H1 (cell line): ENCODE data around the gene SLC22A14. TPM values are rescaled to one million over a fixed set of nuclear protein-coding genes. Genes with fewer than 3 reads are reported as not detected.
A peak's percentile ranks its signal among the peaks of the same experiment; 100 is the strongest.

Experiments
- CTCF ChIA-PET: fragments of 300-600 bp; sonication (Branson Sonifier 250); formaldehyde crosslinking; loops from one replicate; lab custom pipeline; 2021; ENCODE audit not compliant: partially characterized antibody; lab: Charles Lee
- POLR2A ChIA-PET: fragments of 300-600 bp; sonication (Branson Sonifier 250); formaldehyde crosslinking; loops from one replicate; lab custom pipeline; 2021; ENCODE audit warnings: inconsistent platforms; ENCODE audit not compliant: partially characterized antibody; lab: Charles Lee
- DNase-seq, 2 experiments: peaks; one replicate each; pipeline versions ENCODE4 v3.0.0 to v3.0.0-alpha.2; 2010 to 2022; ENCODE audit warnings: low spot score in 2 of 2, low read depth in 1 of 2, mixed read lengths in 1 of 2
- FAIRE-seq: peaks from 2 replicates; lab custom pipeline; 2011; peaks lifted over from hg19 to GRCh38; lab: Jason Lieb, UNC
- H2AFZ ChIP-seq: 2 replicates; pipeline ENCODE4 v1.8.1; 2012; ENCODE audit warnings: low read length, inconsistent platforms
- H2AK5ac ChIP-seq: 2 replicates; pipeline ENCODE4 v1.6.1; 2013; ENCODE audit warnings: low read depth, low read length
- H2BK120ac ChIP-seq: replicated peaks from 2 replicates; pipeline ENCODE3; 2013; ENCODE audit warnings: low read depth, low read length, inconsistent platforms
- H2BK12ac ChIP-seq: 2 replicates; pipeline ENCODE4 v1.6.1; 2013; ENCODE audit warnings: low read depth, low read length
- H2BK15ac ChIP-seq: 2 replicates; pipeline ENCODE4 v1.6.1; 2013; ENCODE audit warnings: low read length
- H2BK20ac ChIP-seq: 2 replicates; pipeline ENCODE4 v1.6.1; 2013; ENCODE audit warnings: low read length
- H2BK5ac ChIP-seq: 2 replicates; pipeline ENCODE4 v1.6.1; 2013; ENCODE audit warnings: low read depth, low read length
- H3K14ac ChIP-seq: 2 replicates; pipeline ENCODE4 v1.6.1; 2013; ENCODE audit warnings: inconsistent platforms; ENCODE audit not compliant: insufficient read length
- H3K18ac ChIP-seq: 2 replicates; pipeline ENCODE4 v1.6.1; 2013; ENCODE audit warnings: low read length; ENCODE audit errors: extremely low read depth
- H3K23ac ChIP-seq: 2 replicates; pipeline ENCODE4 v1.6.1; 2013; ENCODE audit warnings: inconsistent platforms; ENCODE audit not compliant: insufficient read length
- H3K23me2 ChIP-seq: 2 replicates; pipeline ENCODE4 v1.6.1; 2013; ENCODE audit warnings: low read depth, low read length
- H3K27ac ChIP-seq: 2 replicates; pipeline ENCODE4 v1.6.1; 2011; ENCODE audit warnings: low read depth, low read length, inconsistent platforms
- H3K27me3 ChIP-seq, 4 experiments: replicated peaks in 1 of 4; 1 replicate in 1 of 4; 2 replicates in 3 of 4; pipeline versions ENCODE4 v1.6.1 to v1.8.1; 2011 to 2013; ENCODE audit warnings: low read length in 3 of 4, mild to moderate bottlenecking in 3 of 4, inconsistent platforms in 2 of 4, mixed read lengths in 2 of 4, moderate library complexity in 1 of 4; ENCODE audit not compliant: control insufficient read depth in 3 of 4, insufficient read depth in 3 of 4; ENCODE audit errors: extremely low read depth in 1 of 4
- H3K36me3 ChIP-seq, 4 experiments: 2 replicates each; pipeline versions ENCODE4 v1.6.1 to v1.8.1; 2011 to 2013; ENCODE audit warnings: mild to moderate bottlenecking in 4 of 4, low read length in 3 of 4, moderate library complexity in 2 of 4, control low read depth in 1 of 4, inconsistent platforms in 1 of 4; ENCODE audit not compliant: insufficient read depth in 4 of 4, control insufficient read depth in 2 of 4
- H3K4ac ChIP-seq: replicated peaks from 2 replicates; pipeline ENCODE3; 2013; ENCODE audit warnings: low read length, low read depth, mixed read lengths, inconsistent platforms; ENCODE audit not compliant: insufficient read length
- H3K4me1 ChIP-seq, 4 experiments: replicated peaks in 1 of 4; 1 replicate in 1 of 4; 2 replicates in 3 of 4; pipeline versions ENCODE4 v1.6.1 to v1.8.1; 2011 to 2013; ENCODE audit warnings: low read length in 3 of 4, inconsistent platforms in 2 of 4, mixed read lengths in 1 of 4; ENCODE audit not compliant: insufficient read depth in 4 of 4, control insufficient read depth in 3 of 4
- H3K4me2 ChIP-seq, 2 experiments: 2 replicates each; pipeline versions ENCODE4 v1.6.1 to v1.8.1; 2011 to 2013; ENCODE audit warnings: low read depth in 2 of 2, low read length in 2 of 2, control low read depth in 1 of 2, inconsistent platforms in 1 of 2, mild to moderate bottlenecking in 1 of 2; ENCODE audit not compliant: insufficient read depth in 1 of 2
- H3K4me3 ChIP-seq, 4 experiments: fragments of 200-600, 300-600 bp in 1 of 4; sonication (generic), shearing (Covaris generic), sonication (Bioruptor Twin) in 1 of 4; 2 replicates each; pipeline versions ENCODE4 v1.5.1 to v1.8.1; 2011 to 2016; ENCODE audit warnings: low read length in 4 of 4, low read depth in 3 of 4, control low read depth in 2 of 4, inconsistent platforms in 2 of 4, mild to moderate bottlenecking in 2 of 4, mixed read lengths in 1 of 4, moderate library complexity in 1 of 4; ENCODE audit not compliant: insufficient read depth in 2 of 4; ENCODE audit errors: extremely low read depth in 1 of 4
- H3K56ac ChIP-seq: replicated peaks from 2 replicates; pipeline ENCODE3; 2013; ENCODE audit warnings: low read depth, mild to moderate bottlenecking, mixed read lengths, low read length, inconsistent platforms; ENCODE audit not compliant: insufficient read length
- H3K79me1 ChIP-seq: 2 replicates; pipeline ENCODE4 v1.6.1; 2013; ENCODE audit warnings: low read depth, low read length, control low read depth
- H3K79me2 ChIP-seq, 2 experiments: 2 replicates each; pipeline versions ENCODE4 v1.6.1 to v1.8.1; 2012 to 2013; ENCODE audit warnings: low read length in 2 of 2, mild to moderate bottlenecking in 2 of 2, inconsistent platforms in 1 of 2; ENCODE audit not compliant: insufficient read depth in 2 of 2, control insufficient read depth in 1 of 2
- H3K9ac ChIP-seq, 4 experiments: replicated peaks in 1 of 4; 1 replicate in 1 of 4; 2 replicates in 3 of 4; pipeline versions ENCODE4 v1.6.1 to v1.8.1; 2011 to 2013; ENCODE audit warnings: low read depth in 3 of 4, low read length in 3 of 4, control low read depth in 2 of 4, mild to moderate bottlenecking in 2 of 4, moderate library complexity in 2 of 4, inconsistent platforms in 1 of 4; ENCODE audit errors: extremely low read depth in 1 of 4
- H3K9me3 ChIP-seq, 2 experiments: 2 replicates each; pipeline versions ENCODE4 v1.6.1 to v1.8.1; 2012 to 2013; ENCODE audit warnings: mild to moderate bottlenecking in 2 of 2, moderate library complexity in 2 of 2, control low read depth in 1 of 2, inconsistent platforms in 1 of 2, low read depth in 1 of 2, low read length in 1 of 2, mixed read lengths in 1 of 2; ENCODE audit not compliant: insufficient read depth in 2 of 2
- H4K20me1 ChIP-seq, 2 experiments: replicated peaks in 1 of 2; 2 replicates each; pipeline versions ENCODE3 to v1.8.1; 2011 to 2013; ENCODE audit warnings: inconsistent platforms in 2 of 2, low read length in 2 of 2, mild to moderate bottlenecking in 1 of 2; ENCODE audit not compliant: insufficient read depth in 2 of 2, control insufficient read depth in 1 of 2
- H4K5ac ChIP-seq: 2 replicates; pipeline ENCODE4 v1.6.1; 2013; ENCODE audit warnings: low read length, low read depth, mixed read lengths, inconsistent platforms; ENCODE audit not compliant: insufficient read length
- H4K8ac ChIP-seq: 2 replicates; pipeline ENCODE4 v1.8.0; 2013; ENCODE audit warnings: mild to moderate bottlenecking, moderate library complexity, low read length, inconsistent platforms; ENCODE audit not compliant: insufficient read depth; ENCODE audit errors: extremely low read depth
- H4K91ac ChIP-seq: replicated peaks from 2 replicates; pipeline ENCODE3; 2013; ENCODE audit warnings: low read length, mixed read lengths, inconsistent platforms; ENCODE audit not compliant: insufficient read length
- MAFK ChIP-seq: IDR thresholded peaks from 2 replicates; pipeline ENCODE4 v1.6.1; 2012; ENCODE audit warnings: low read depth, mild to moderate bottlenecking, improper control_type of control experiment, low read length
- SP4 ChIP-seq: IDR thresholded peaks from 2 replicates; pipeline ENCODE4 v1.6.1; 2012; ENCODE audit warnings: low read length, inconsistent platforms
- WGBS, 2 experiments: shearing (Covaris generic) in 1 of 2; methylation state at CpG; one replicate each; pipeline versions ENCODE4 v1.1.6 to v1.1.7; 2013 to 2015; ENCODE audit warnings: low lambda C conversion rate in 2 of 2, mixed read lengths in 2 of 2, inconsistent platforms in 1 of 2, low coverage in 1 of 2, missing lambda C conversion rate in 1 of 2; ENCODE audit not compliant: insufficient replicate concordance in 2 of 2, insufficient coverage in 1 of 2, insufficient read length in 1 of 2; ENCODE audit errors: extremely low coverage in 1 of 2, missing lambda C conversion rate in 1 of 2; 5-methylcytosine and 5-hydroxymethylcytosine counted together
- polyA plus RNA-seq, 7 experiments: library from polyadenylated mRNA; depleted of rRNA in 3 of 7; stranded (reverse) in 5 of 7; unstranded in 2 of 7; fragments of >200 nt in 5 of 7; fragments of 200-250 nt in 2 of 7; gene quantifications; 1 replicate in 5 of 7; 2 replicates in 1 of 7; 4 replicates in 1 of 7; pipeline versions ENCODE4 v1.2.1 to v1.2.3, GENCODE V29; 2011 to 2013; ENCODE audit warnings: missing spikeins in 2 of 7, mixed read lengths in 2 of 7
- total RNA-seq: library from RNA; stranded (reverse); fragmentation: NEBNext Ultra II Directional; extraction: Animal tissue kit (Norgen Biotek cat#: 25700); gene quantifications from 2 replicates; pipeline ENCODE4 v1.2.1, GENCODE V29; 2021
- TF ChIP-seq, protein P1 (sequence below): IDR thresholded peaks from 2 replicates; pipeline ENCODE4 v1.6.1; 2011; ENCODE audit warnings: low read length, improper control_type of control experiment

The SLC22A14 gene
- total and polyA plus RNA-seq, 2 of the 8 experiments (the other 6 are each of a cell fraction or from before 2014, with no cell fraction given) = 0.03 TPM; not detected in 1

DNA sequence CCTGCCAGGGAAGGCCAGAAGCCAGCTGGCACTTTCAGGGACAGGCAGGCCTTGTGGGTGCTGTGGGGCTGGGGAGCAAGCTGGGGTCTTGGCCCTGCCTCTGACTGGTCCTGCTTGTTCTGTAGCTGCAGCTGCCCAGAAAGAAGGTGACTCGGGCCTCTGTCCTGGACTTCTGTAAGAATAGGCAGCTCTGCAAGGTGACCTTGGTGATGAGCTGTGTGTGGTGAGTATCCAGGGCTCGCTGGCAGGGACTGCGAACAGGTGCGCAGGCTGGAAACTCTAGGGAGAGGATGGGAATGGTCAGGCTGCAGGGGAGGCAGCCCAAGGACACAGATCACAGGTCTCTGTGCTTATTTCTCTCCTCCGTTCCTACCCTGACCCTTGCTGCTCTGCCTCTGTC is 31.2 kb downstream of the SLC22A14 start:
- CTCF ChIA-PET = interaction anchor here (0.6 to 3.4 kb wide), 9 partner anchors 8 to 474 kb away, joined by 3 to 22 read pairs (median 3); partner anchors contain the start of genes EXOG and XYLB
- H3K23ac ChIP-seq = no peak overlapping the region
- H3K23me2 ChIP-seq = no peaks in the 10 kb centered on the region; the same call in 1 of the 2 replicates
- peak in 1 of 2 experiments; percentile 37 for DNase-seq
- 90% methylated on average over 5 of the region's 5 CpGs; no CpG with 5 or more reads in 1 of the 2 experiments for WGBS, 2 experiments
- no peaks in the 10 kb centered on the region for H4K20me1 ChIP-seq
- H4K8ac ChIP-seq = peak overlapping the region; percentile 18
- no peak overlapping the region for H4K91ac ChIP-seq
- no peak overlapping the region for H2BK12ac ChIP-seq
- no peak overlapping the region for H3K9ac ChIP-seq
- no peak overlapping the region for H3K4me3 ChIP-seq
- H2BK15ac ChIP-seq = no peak overlapping the region
- H3K4me2 ChIP-seq = no peak overlapping the region
- H3K18ac ChIP-seq = no peak overlapping the region
- H3K4me1 ChIP-seq = peaks cover 0 to 4% (median 0%) of the 10 kb centered on the region in 4 experiments; a peak in 3 of 7 replicates
- POLR2A ChIA-PET = interaction anchor here (1.0 kb wide), 1 partner anchor 147 kb away, joined by 3 read pairs; no protein-coding TSS in a partner anchor
- H3K79me2 ChIP-seq = no peaks in the 10 kb centered on the region
- H3K4ac ChIP-seq = no peak overlapping the region
- FAIRE-seq = no peak
- H2BK5ac ChIP-seq = no peak overlapping the region
- no peak overlapping the region for H2AK5ac ChIP-seq
- H2BK20ac ChIP-seq = no peak overlapping the region
- no peak overlapping the region for H4K5ac ChIP-seq
- H3K27ac ChIP-seq = no peak overlapping the region
- no peaks in the 10 kb centered on the region for H3K9me3 ChIP-seq
- H3K14ac ChIP-seq = no peak overlapping the region
- no peaks in the 10 kb centered on the region for H3K36me3 ChIP-seq
- no peaks in the 10 kb centered on the region for H3K79me1 ChIP-seq
- H2BK120ac ChIP-seq = no peak overlapping the region
- no peak overlapping the region for H3K56ac ChIP-seq
- H3K27me3 ChIP-seq = no peaks in the 10 kb centered on the region
- H2AFZ ChIP-seq = no peak overlapping the region
- TF ChIP-seq MAFK (no peak), SP4 (no peak)
- TF ChIP-seq, protein P1, sequence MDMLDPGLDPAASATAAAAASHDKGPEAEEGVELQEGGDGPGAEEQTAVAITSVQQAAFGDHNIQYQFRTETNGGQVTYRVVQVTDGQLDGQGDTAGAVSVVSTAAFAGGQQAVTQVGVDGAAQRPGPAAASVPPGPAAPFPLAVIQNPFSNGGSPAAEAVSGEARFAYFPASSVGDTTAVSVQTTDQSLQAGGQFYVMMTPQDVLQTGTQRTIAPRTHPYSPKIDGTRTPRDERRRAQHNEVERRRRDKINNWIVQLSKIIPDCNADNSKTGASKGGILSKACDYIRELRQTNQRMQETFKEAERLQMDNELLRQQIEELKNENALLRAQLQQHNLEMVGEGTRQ = no peak
